Measurements from ENCODE around the gene SLC5A1.

The SLC5A1 gene

DNA sequence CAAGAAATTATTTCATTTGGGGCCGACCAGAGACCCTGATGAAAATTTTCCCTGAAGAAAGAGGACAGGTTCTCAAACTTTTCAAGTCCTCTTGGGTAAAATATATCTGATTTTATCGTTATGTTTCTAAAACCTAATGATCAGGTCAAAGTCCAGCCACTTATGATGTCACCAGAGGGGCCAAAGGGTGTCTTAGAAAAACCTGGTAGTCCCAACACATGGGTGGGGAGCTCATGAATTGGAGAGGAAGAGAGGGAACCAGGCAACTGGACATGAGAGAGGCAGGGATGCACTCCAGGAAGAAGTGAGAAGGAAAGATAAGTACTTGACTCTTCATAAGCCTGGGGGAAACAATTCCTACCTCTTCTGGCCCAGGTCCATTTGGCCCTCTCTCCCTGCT lies 9.2 kb downstream of the SLC5A1 start:
- no peak for DNase-seq

DNA sequence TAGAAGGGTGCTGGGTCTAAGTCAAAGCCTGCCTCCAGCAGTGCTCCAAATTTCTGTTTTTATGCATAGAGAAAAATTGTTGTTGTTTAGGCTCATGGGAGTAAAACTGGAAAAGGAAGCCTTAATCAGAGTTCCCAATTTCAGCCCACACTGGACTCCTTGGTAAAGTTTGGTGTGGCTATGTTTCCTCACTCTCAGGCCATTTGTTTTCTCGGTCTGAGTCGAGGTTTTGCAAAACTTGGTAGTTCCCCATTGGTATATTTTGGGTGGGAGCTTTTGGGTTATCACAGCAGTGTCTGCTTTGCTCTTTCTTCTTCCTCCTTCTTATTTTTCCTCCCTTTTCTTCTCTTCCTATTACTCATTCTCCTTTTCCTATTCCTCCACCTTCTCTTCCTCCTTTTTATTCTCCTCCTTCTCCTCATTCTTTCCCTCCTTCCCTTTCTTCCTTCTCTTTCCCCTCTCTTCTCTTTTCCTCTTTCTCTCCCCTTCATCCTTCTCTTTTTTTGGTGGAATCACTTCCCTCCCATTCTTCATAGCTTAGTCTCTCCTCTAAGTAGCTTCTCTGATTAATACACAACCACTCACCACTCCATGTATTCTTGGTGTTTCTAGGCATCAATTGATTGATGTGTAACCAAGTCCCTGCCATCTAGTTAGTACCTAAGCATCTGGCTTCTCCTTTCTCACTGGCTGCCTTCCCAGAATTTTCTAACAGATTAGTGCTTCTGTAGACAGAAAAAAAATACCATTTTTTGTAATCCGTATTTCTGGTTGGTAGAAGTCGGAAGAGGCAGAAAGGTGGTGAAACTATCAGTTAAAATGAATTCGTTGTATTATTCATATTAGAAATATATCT lies 10.1 kb downstream of the SLC5A1 start:
- DNase-seq, result no peak

DNA sequence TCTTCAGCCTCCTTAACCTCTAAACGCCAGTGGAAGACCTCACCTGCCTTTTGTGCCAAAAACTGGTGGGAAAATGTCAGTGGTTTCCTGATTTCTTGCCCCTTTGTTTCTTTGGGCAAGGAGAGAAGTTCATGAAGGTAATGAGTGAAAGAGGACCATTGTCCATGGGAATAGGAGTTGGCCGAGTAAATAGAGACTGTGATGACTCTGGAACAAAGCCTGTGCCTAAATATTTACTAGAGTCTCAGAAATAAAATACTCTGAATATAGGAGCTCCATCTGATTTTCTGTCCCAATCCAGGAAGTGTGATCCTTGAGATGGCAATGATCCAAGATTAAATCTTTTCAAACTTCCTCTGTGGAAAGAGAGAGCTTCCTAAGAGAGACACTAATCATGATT lies 12.0 kb downstream of the SLC5A1 start:
- DNase-seq, result no peak

DNA sequence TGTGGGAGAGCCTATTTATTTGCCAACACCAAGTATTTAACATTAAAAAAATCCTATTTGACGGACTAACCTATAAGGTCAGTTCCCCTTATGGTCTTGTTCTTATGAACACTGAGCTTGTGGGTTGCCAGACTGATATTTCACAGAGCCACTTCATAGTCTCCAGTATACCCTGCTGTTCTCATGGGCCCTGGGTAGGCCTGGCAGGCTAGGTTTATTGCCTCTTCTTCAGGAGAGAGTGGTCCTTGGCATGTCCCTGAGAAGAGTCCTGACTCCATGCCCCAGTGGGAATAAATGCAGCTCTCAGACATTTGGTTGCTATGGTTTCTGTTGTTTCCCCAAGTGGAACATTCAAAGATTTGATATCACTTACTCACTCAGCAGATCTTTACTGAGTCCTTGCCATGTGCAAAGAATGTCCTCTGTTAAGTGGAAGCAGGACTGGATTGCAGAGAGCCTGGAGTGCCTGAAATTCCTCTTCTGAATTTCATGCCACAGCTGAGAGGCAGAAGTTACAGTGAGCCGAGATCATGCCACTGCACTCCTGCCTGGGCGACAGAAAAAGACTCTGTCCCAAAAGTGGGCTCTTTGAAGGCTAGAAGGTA lies 15.7 kb downstream of the SLC5A1 start:
- no peak for DNase-seq

DNA sequence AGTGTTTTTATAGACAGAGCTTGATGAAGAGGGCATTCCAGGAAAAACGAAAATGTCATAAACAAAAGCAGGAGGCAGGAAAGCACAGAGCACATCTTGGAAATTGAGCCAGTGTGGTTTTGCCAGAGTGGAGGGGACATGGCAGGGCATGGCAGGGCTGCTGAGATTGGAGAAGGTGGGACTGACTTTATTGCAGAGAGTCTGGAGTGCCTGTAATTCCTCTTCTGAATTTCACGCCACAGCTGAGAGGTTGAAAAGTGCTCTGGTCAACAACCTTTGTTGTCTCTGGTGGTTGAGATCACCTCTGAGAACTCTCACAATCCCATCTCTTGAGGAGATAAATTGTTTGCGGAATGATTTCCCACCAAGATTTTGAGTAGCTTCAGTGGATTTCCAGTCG lies 16.4 kb downstream of the SLC5A1 start:
- DNase-seq, result no peak

DNA sequence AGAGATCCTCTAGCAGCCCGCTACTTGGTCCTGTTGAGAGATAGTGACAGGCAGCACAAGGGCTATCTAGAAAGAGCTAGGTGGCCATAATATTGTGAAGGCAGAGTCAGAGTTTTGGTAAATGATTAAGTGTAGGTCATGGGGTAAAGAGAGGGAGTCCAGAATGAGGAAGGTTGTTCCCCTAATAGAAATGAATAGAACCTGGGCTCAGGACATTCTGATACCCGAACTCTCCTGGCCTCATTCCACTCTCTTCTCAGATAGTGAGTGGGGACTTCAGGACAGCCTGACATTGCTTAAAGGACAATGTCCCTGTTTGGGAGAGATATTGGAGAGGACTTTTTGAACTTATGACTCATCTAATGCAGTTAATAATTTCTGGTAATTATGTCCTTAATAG lies 20.6 kb downstream of the SLC5A1 start:
- DNase-seq, result no peak

DNA sequence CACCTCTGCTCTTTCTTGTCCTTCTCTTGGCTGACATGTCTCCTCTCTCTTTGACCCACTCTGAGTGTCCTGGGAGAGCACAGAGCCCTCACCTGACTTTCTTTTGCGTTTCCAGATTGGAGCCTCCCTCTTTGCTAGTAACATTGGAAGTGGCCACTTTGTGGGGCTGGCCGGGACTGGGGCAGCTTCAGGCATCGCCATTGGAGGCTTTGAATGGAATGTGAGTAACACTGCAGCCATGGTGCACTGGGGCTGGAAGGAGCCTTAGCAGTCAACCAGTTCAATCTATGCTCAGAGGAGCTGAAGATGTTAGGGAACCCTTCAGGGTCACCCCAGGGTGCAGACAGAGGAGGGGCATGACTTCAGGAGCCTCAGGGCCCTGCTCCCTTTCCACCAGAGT lies 23.8 kb downstream of the SLC5A1 start:
- DNase-seq, result no peak

DNA sequence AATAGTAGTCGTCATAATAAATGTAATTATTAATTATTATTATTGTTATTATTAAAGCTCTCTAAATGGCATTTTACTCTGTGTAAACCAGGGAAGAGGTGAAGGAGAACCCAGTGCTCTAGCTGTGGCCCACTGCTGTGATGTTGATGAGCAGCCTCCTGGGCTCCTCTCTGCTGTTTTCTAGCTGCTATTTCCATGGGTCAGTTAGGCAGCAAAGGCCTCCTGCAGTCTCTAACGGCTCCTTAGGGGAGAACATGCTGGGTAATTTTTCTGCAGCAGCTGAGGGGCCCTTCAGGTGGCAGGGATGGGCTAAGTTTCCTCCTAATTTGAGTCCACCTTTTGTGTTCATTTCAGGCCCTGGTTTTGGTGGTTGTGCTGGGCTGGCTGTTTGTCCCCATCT lies 24.6 kb downstream of the SLC5A1 start:
- DNase-seq, result peak; percentile 15

DNA sequence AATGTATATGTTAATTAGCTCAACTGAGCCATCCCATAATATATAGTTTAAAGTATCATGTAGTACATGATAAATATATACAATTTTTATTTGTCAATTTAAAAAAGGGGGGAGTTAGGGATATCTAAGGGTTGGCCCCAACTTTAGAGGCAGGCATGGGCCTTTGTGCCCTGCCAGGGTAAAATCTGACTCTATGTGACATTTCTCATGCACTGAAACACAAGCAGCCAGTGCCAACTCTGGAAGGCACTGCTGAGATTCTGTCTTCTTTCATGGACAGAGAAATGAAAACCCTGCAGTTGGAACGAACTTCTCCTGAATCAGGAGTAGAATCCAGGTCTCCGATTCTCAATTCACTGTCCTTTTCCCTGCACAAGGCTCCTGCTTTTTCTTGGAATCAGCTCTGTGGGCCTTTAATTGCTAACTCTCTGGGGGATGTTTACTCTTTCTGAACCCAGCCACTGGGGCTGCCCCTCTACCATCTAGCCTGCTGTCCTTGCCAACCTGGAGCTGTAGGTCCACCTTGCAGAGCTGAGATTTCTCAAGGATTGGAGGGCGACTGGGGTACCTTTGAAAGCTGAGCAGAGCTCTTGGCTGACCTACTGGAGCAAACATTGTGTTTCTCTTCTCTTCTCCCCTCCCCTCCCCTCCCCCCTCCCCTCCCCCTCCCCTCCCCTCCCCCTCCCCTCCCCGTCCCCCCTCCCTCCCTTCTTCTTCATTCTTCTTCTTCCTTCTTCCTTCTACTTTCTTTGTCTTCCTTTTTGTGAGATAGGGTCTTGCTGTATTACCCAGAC lies 26.7 kb downstream of the SLC5A1 start:
- no peak for DNase-seq

DNA sequence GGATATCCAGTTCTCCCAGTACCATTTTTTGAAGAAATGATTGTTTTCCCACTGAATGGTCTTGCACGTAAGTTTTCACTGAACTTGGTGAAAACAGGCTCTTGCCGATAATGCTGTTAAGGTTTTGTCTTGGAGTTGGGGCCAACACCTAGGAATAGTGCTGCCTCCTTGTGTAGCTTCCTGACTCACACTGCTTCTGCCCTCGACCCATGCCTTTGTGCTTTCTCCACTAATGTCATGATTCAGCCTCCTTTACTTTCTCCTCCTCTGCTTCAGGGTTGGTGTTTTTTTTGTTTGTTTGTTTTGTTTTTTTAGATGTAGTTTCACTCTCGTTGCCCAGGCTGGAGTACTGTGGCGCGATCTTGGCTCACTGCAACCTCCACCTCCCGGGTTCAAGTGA lies 30.2 kb downstream of the SLC5A1 start:
- DNase-seq, result no peak

DNA sequence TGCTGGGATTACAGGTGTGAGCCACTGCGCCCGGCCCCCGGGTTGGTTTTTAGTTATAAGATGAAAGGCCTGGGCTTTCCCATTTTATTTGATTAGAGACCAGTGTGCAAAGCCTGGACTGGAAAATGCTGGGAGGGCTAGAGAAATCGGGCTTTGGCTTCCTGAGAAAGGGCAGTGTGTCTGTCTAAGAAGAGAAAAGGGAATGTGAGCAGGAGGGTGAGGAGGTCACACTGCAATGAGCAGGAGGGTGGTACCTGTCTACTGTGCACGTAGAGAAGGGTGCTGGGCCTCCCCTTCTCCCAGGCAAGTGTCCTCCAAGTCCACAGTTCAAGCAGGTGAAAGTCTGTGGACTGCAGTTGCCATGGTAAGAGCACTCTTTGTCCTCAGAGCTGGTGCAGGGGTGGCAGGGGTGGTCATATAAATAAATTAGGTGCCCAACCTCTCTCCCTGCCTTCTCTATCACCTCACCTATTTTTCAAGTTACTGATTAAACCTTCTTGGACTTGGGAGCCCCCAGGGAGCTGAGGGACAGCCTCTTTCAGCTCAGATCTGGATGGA lies 30.8 kb downstream of the SLC5A1 start:
- DNase-seq, result no peak

DNA sequence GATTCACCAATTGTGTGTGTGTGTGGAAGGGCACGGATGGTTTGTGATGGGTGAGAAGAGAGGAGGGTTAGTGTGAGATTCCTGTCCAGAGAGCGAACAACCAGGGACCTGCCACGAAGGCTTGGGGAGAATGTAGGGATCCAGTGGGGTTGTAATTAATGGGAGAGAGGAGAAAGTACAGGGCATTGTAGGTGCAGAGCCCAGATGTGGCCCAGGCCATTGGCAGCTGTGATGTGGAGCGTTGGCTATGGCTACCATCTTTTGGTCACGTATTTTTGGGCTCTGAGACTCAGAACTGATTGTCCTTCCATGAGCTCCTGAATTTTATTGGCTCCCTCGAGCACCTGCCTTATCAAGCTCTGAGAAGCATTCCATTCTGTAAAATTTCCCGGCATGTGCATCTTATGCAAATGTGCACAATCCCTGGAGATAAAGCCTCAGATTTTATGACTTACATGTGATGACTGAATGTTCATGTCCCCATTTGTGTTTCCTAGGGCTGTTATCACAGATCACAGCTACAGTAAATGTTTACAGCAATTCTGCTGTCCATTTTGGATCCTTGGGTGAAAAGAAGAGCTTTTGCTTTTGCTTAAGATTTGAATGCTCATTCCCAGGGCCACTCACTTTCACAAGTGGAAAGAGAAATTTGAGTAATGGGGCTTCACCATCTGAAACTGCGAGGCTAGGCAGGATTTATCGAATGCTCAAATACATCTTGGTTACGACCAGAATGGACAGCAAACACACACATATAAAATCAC lies 33.1 kb downstream of the SLC5A1 start:
- no peak for DNase-seq

DNA sequence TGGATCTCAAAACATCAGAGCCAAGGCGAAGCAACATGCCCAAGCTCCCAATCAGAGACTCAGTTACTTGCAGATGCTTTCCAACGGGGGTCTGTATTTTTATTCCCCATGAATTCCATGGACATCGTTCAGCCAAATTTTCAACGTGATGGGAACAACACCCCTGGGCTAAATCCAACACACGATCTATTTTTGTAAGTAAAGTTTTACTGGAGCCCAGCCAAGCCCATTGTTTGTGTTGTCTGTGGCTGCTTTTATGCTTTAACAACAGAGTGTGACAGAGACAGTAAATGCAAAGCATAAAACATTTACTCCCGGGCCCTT lies 33.7 kb downstream of the SLC5A1 start:
- no peak for DNase-seq

DNA sequence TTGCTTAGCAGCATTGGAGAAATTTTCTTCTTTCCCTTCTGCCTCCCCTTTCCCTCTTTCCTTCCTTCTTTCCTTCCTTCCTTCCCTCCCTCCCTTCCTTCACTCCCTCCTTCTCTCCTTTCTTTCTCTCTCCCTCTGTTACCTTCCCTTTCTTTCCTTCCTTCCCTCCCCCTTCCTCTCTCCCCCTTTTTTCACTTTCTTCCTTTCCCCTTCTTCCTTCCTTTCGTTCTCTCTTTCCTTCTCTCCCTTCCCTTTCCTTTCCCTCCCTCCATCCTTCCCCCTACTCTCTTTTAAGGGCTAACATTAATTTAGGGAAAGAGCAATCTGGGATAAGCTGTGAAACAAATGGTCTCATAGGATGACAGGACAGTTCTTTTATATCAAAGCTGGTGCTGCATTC lies 34.1 kb downstream of the SLC5A1 start:
- DNase-seq, result no peak

DNA sequence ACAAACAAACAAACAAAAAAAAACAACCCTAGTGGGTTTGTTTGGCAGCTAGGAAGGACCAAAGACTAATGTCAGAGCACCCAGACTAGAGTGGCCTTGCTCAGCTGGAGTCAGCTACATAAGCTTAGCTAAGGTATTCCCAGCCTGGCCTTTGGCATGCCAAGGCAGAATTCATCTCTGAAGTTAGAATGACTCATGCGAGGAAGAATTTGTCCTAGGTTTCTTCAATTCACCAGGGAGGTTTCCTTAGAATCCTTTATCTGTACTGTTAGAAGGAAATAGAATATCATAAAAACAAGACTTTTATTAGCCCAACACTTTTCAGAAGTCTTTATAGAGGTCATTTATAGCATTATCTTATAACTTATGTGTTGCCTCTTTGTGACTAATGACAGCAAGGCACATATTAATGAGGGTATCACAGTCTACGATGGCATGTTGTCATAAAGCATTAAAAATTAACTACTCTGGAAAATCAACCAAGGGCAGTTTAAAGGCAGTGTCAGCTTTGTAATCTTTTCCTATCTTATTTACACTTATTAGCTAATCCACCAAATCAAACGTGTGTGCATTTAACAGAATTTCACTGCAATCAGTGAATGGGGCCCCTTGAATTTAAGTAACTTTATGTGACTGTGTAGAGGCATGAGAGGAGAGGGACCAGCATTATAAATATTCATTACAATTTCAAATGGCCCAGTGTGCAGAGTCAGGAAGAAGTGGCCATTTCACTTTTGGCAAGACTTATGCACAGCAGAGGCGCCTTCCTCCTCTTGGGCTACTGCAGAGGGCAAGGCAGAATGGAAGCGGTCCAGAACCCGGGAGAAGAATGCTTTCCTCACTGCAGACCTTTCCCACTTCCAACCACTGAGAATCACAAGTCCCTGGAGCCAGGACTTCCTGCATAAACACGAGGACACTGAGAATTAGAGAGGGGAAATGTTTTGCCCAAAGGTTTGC lies 36.3 kb downstream of the SLC5A1 start:
- DNase-seq, result no peak

DNA sequence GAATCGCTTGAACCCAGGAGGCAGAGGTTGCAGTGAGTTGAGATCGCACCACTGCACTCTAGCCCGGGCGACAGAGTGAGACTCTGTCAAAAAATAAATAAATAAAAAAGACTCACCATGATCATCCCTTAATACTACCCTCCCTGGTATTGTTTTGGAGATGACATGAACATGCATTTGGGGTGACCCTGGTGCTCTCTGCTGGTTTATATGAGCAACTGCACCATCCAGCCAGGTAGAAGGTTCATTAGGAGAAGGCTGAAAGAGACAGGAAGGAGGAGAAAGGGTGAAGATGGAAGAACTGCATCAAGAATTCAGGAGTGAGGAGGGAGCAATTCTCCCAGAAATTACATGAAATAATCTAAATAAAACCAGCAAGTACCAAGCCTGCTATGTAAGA lies 37.8 kb downstream of the SLC5A1 start:
- DNase-seq, result peak; percentile 57

DNA sequence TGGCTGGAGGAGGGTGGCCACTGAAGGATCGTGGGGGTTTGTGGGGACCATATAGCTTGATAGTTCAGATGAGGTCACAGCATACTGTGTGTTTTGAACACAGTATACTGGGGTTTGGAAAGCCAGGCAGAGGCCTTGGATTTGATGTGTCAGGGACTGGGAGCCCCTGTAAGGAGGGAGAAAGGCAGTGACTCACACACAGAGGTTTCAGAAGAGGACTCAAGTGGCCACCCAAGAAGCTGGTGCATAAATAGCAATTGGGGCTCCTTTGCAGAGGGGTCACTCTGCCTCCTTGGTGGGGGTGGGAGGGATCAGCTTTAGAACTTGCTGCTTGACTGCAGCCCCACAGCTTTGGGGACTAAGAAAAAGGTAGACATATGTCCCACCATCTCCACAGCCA lies 39.3 kb downstream of the SLC5A1 start:
- DNase-seq, result no peak

DNA sequence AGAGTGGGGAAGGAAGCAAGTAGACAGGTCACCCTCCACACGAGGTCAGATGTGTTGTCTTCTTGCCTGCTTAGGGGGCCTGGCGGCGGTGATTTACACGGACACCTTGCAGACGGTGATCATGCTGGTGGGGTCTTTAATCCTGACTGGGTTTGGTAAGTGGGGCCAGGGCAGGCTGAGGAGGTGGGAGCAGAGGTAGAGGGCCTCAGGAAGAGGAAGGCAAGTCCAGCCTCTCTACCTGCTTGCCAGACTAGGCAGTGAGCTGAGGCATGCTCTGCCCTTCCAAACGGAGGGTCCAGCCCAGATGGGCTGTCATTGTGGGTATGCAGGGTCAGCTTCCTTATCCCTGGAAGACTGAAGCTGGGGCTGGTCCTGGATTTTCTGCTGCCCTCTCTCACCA lies 39.9 kb downstream of the SLC5A1 start:
- DNase-seq, result no peak

DNA sequence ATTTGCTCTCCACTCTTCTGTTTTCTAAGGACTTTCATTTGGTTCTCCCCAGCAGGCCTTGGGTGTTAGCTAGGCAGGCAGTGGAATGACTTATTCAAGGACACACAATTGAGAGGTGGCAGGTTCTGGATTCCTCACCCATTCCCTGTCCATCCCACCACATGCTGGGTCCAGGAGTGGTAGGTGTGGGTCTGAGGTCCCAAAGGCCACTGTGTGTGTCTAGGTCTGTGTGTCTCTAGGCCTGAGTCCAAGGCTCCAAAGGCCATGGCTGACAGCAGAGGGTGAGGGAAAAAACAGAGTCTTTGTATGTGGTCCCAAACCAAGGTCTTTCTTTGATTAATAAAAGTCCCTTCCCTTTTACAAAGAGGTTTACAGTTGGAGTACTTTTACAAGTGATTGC lies 40.8 kb downstream of the SLC5A1 start:
- DNase-seq, result no peak

DNA sequence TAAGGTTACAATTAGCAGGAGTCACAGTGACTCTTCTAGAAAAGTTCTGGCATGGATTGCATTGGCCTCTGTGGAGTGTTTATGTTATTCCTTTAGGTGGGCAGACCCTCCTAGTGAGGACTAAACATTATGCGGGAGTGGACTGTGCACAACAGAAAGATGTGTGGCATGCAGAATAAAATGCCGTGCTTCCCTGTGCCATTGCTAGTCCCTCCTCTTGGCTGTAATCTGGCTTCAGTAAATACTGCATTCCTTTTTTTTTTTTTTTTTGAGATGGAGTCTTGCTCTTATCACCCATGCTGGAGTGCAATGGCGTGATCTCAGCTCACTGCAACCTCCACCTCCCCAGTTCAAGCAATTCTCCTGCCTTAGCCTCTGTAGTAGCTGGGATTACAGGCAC lies 45.0 kb downstream of the SLC5A1 start:
- DNase-seq, result no peak

DNA sequence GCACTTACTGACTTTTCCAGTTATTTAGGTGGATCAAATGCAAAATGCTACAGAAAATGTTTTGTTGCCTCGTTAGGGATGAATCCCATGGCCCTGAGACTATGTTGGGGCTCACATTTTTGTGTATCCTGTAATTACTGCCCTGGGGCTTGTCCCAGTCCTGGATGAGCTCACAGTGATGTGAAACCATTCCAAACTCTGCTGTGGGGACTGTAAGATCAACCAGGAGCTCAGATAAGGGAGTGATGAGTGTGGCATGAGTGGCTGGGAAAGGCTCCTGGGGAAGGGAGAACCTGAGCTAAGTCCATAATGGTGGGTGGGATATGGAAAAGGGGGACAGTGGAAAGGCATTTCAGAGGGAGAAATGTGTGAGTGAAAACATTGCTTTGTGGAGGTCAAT lies 54.0 kb downstream of the SLC5A1 start:
- no peak for DNase-seq
